H1 (cell line): ENCODE results near the gene VAPB. TPM values are rescaled to one million over a fixed set of nuclear protein-coding genes. Genes with fewer than 3 reads are reported as not detected.

Experiments used
- CTCF ChIA-PET: fragments of 300-600 bp; sonication (Branson Sonifier 250); formaldehyde crosslinking; loops from one replicate; lab custom pipeline; 2021; ENCODE audit not compliant: partially characterized antibody; lab: Charles Lee
- POLR2A ChIA-PET: fragments of 300-600 bp; sonication (Branson Sonifier 250); formaldehyde crosslinking; loops from one replicate; lab custom pipeline; 2021; ENCODE audit warnings: inconsistent platforms; ENCODE audit not compliant: partially characterized antibody; lab: Charles Lee
- DNase-seq, 2 experiments: peaks; one replicate each; pipeline versions ENCODE4 v3.0.0 to v3.0.0-alpha.2; 2010 to 2022; ENCODE audit warnings: low spot score in 2 of 2, low read depth in 1 of 2, mixed read lengths in 1 of 2
- FAIRE-seq: peaks from 2 replicates; lab custom pipeline; 2011; peaks lifted over from hg19 to GRCh38; lab: Jason Lieb, UNC
- H2AFZ ChIP-seq: 2 replicates; pipeline ENCODE4 v1.8.1; 2012; ENCODE audit warnings: low read length, inconsistent platforms
- H2AK5ac ChIP-seq: 2 replicates; pipeline ENCODE4 v1.6.1; 2013; ENCODE audit warnings: low read depth, low read length
- H2BK120ac ChIP-seq: replicated peaks from 2 replicates; pipeline ENCODE3; 2013; ENCODE audit warnings: low read depth, low read length, inconsistent platforms
- H2BK12ac ChIP-seq: 2 replicates; pipeline ENCODE4 v1.6.1; 2013; ENCODE audit warnings: low read depth, low read length
- H2BK15ac ChIP-seq: 2 replicates; pipeline ENCODE4 v1.6.1; 2013; ENCODE audit warnings: low read length
- H2BK20ac ChIP-seq: 2 replicates; pipeline ENCODE4 v1.6.1; 2013; ENCODE audit warnings: low read length
- H2BK5ac ChIP-seq: 2 replicates; pipeline ENCODE4 v1.6.1; 2013; ENCODE audit warnings: low read depth, low read length
- H3K14ac ChIP-seq: 2 replicates; pipeline ENCODE4 v1.6.1; 2013; ENCODE audit warnings: inconsistent platforms; ENCODE audit not compliant: insufficient read length
- H3K18ac ChIP-seq: 2 replicates; pipeline ENCODE4 v1.6.1; 2013; ENCODE audit warnings: low read length; ENCODE audit errors: extremely low read depth
- H3K23ac ChIP-seq: 2 replicates; pipeline ENCODE4 v1.6.1; 2013; ENCODE audit warnings: inconsistent platforms; ENCODE audit not compliant: insufficient read length
- H3K23me2 ChIP-seq: 2 replicates; pipeline ENCODE4 v1.6.1; 2013; ENCODE audit warnings: low read depth, low read length
- H3K27ac ChIP-seq: 2 replicates; pipeline ENCODE4 v1.6.1; 2011; ENCODE audit warnings: low read depth, low read length, inconsistent platforms
- H3K27me3 ChIP-seq, 4 experiments: replicated peaks in 1 of 4; 1 replicate in 1 of 4; 2 replicates in 3 of 4; pipeline versions ENCODE4 v1.6.1 to v1.8.1; 2011 to 2013; ENCODE audit warnings: low read length in 3 of 4, mild to moderate bottlenecking in 3 of 4, inconsistent platforms in 2 of 4, mixed read lengths in 2 of 4, moderate library complexity in 1 of 4; ENCODE audit not compliant: control insufficient read depth in 3 of 4, insufficient read depth in 3 of 4; ENCODE audit errors: extremely low read depth in 1 of 4
- H3K36me3 ChIP-seq, 4 experiments: 2 replicates each; pipeline versions ENCODE4 v1.6.1 to v1.8.1; 2011 to 2013; ENCODE audit warnings: mild to moderate bottlenecking in 4 of 4, low read length in 3 of 4, moderate library complexity in 2 of 4, control low read depth in 1 of 4, inconsistent platforms in 1 of 4; ENCODE audit not compliant: insufficient read depth in 4 of 4, control insufficient read depth in 2 of 4
- H3K4ac ChIP-seq: replicated peaks from 2 replicates; pipeline ENCODE3; 2013; ENCODE audit warnings: low read length, low read depth, mixed read lengths, inconsistent platforms; ENCODE audit not compliant: insufficient read length
- H3K4me1 ChIP-seq, 4 experiments: replicated peaks in 1 of 4; 1 replicate in 1 of 4; 2 replicates in 3 of 4; pipeline versions ENCODE4 v1.6.1 to v1.8.1; 2011 to 2013; ENCODE audit warnings: low read length in 3 of 4, inconsistent platforms in 2 of 4, mixed read lengths in 1 of 4; ENCODE audit not compliant: insufficient read depth in 4 of 4, control insufficient read depth in 3 of 4
- H3K4me2 ChIP-seq, 2 experiments: 2 replicates each; pipeline versions ENCODE4 v1.6.1 to v1.8.1; 2011 to 2013; ENCODE audit warnings: low read depth in 2 of 2, low read length in 2 of 2, control low read depth in 1 of 2, inconsistent platforms in 1 of 2, mild to moderate bottlenecking in 1 of 2; ENCODE audit not compliant: insufficient read depth in 1 of 2
- H3K4me3 ChIP-seq, 4 experiments: fragments of 200-600, 300-600 bp in 1 of 4; sonication (generic), shearing (Covaris generic), sonication (Bioruptor Twin) in 1 of 4; 2 replicates each; pipeline versions ENCODE4 v1.5.1 to v1.8.1; 2011 to 2016; ENCODE audit warnings: low read length in 4 of 4, low read depth in 3 of 4, control low read depth in 2 of 4, inconsistent platforms in 2 of 4, mild to moderate bottlenecking in 2 of 4, mixed read lengths in 1 of 4, moderate library complexity in 1 of 4; ENCODE audit not compliant: insufficient read depth in 2 of 4; ENCODE audit errors: extremely low read depth in 1 of 4
- H3K56ac ChIP-seq: replicated peaks from 2 replicates; pipeline ENCODE3; 2013; ENCODE audit warnings: low read depth, mild to moderate bottlenecking, mixed read lengths, low read length, inconsistent platforms; ENCODE audit not compliant: insufficient read length
- H3K79me1 ChIP-seq: 2 replicates; pipeline ENCODE4 v1.6.1; 2013; ENCODE audit warnings: low read depth, low read length, control low read depth
- H3K79me2 ChIP-seq, 2 experiments: 2 replicates each; pipeline versions ENCODE4 v1.6.1 to v1.8.1; 2012 to 2013; ENCODE audit warnings: low read length in 2 of 2, mild to moderate bottlenecking in 2 of 2, inconsistent platforms in 1 of 2; ENCODE audit not compliant: insufficient read depth in 2 of 2, control insufficient read depth in 1 of 2
- H3K9ac ChIP-seq, 4 experiments: replicated peaks in 1 of 4; 1 replicate in 1 of 4; 2 replicates in 3 of 4; pipeline versions ENCODE4 v1.6.1 to v1.8.1; 2011 to 2013; ENCODE audit warnings: low read depth in 3 of 4, low read length in 3 of 4, control low read depth in 2 of 4, mild to moderate bottlenecking in 2 of 4, moderate library complexity in 2 of 4, inconsistent platforms in 1 of 4; ENCODE audit errors: extremely low read depth in 1 of 4
- H3K9me3 ChIP-seq, 2 experiments: 2 replicates each; pipeline versions ENCODE4 v1.6.1 to v1.8.1; 2012 to 2013; ENCODE audit warnings: mild to moderate bottlenecking in 2 of 2, moderate library complexity in 2 of 2, control low read depth in 1 of 2, inconsistent platforms in 1 of 2, low read depth in 1 of 2, low read length in 1 of 2, mixed read lengths in 1 of 2; ENCODE audit not compliant: insufficient read depth in 2 of 2
- H4K20me1 ChIP-seq, 2 experiments: replicated peaks in 1 of 2; 2 replicates each; pipeline versions ENCODE3 to v1.8.1; 2011 to 2013; ENCODE audit warnings: inconsistent platforms in 2 of 2, low read length in 2 of 2, mild to moderate bottlenecking in 1 of 2; ENCODE audit not compliant: insufficient read depth in 2 of 2, control insufficient read depth in 1 of 2
- H4K5ac ChIP-seq: 2 replicates; pipeline ENCODE4 v1.6.1; 2013; ENCODE audit warnings: low read length, low read depth, mixed read lengths, inconsistent platforms; ENCODE audit not compliant: insufficient read length
- H4K8ac ChIP-seq: 2 replicates; pipeline ENCODE4 v1.8.0; 2013; ENCODE audit warnings: mild to moderate bottlenecking, moderate library complexity, low read length, inconsistent platforms; ENCODE audit not compliant: insufficient read depth; ENCODE audit errors: extremely low read depth
- H4K91ac ChIP-seq: replicated peaks from 2 replicates; pipeline ENCODE3; 2013; ENCODE audit warnings: low read length, mixed read lengths, inconsistent platforms; ENCODE audit not compliant: insufficient read length
- ASH2L ChIP-seq: fragments of 200-600, 300-600 bp; sonication (generic); IDR thresholded peaks from one replicate; pipeline ENCODE4 v1.7.1; 2017; ENCODE audit warnings: low read length
- BCL11A ChIP-seq, 2 experiments: IDR thresholded peaks; one replicate each; pipeline ENCODE4 v1.6.1; 2011; ENCODE audit warnings: low read depth in 2 of 2, low read length in 2 of 2, mild to moderate bottlenecking in 2 of 2
- E2F6 ChIP-seq: IDR thresholded peaks from 2 replicates; pipeline ENCODE4 v1.6.1; 2012; ENCODE audit warnings: inconsistent platforms
- FOSL1 ChIP-seq: IDR thresholded peaks from 2 replicates; pipeline ENCODE4 v1.6.1; 2011; ENCODE audit warnings: mild to moderate bottlenecking, low read depth, low read length, moderate library complexity; ENCODE audit not compliant: insufficient read depth
- NANOG ChIP-seq: IDR thresholded peaks from 2 replicates; pipeline ENCODE4 v1.6.1; 2011; ENCODE audit warnings: low read length, low read depth, mild to moderate bottlenecking, inconsistent platforms; ENCODE audit not compliant: insufficient read depth, poor library complexity, severe bottlenecking
- POLR2A ChIP-seq, 2 experiments: IDR thresholded peaks; 1 replicate in 1 of 2; 2 replicates in 1 of 2; pipeline ENCODE4 v1.6.1; 2011; ENCODE audit warnings: low read depth in 2 of 2, low read length in 2 of 2, mild to moderate bottlenecking in 2 of 2; ENCODE audit errors: control extremely low read depth in 1 of 2
- SIN3A ChIP-seq, 2 experiments: IDR thresholded peaks in 1 of 2; conservative IDR thresholded peaks in 1 of 2; 2 replicates each; pipeline ENCODE4 v1.6.1; 2011 to 2012; ENCODE audit warnings: low read length in 2 of 2, improper control_type of control experiment in 1 of 2, low read depth in 1 of 2, mild to moderate bottlenecking in 1 of 2
- SRF ChIP-seq: IDR thresholded peaks from 2 replicates; pipeline ENCODE4 v1.6.1; 2011; ENCODE audit warnings: mild to moderate bottlenecking, low read depth, low read length, moderate library complexity
- TEAD4 ChIP-seq: IDR thresholded peaks from 2 replicates; pipeline ENCODE4 v1.6.1; 2012; ENCODE audit warnings: low read depth, low read length, inconsistent platforms, mixed read lengths
- USF2 ChIP-seq: IDR thresholded peaks from 2 replicates; pipeline ENCODE4 v1.6.1; 2011; ENCODE audit warnings: low read length, improper control_type of control experiment
- WGBS, 2 experiments: shearing (Covaris generic) in 1 of 2; methylation state at CpG; one replicate each; pipeline versions ENCODE4 v1.1.6 to v1.1.7; 2013 to 2015; ENCODE audit warnings: low lambda C conversion rate in 2 of 2, mixed read lengths in 2 of 2, inconsistent platforms in 1 of 2, low coverage in 1 of 2, missing lambda C conversion rate in 1 of 2; ENCODE audit not compliant: insufficient replicate concordance in 2 of 2, insufficient coverage in 1 of 2, insufficient read length in 1 of 2; ENCODE audit errors: extremely low coverage in 1 of 2, missing lambda C conversion rate in 1 of 2; 5-methylcytosine and 5-hydroxymethylcytosine counted together
- polyA plus RNA-seq, 7 experiments: library from polyadenylated mRNA; depleted of rRNA in 3 of 7; stranded (reverse) in 5 of 7; unstranded in 2 of 7; fragments of >200 nt in 5 of 7; fragments of 200-250 nt in 2 of 7; gene quantifications; 1 replicate in 5 of 7; 2 replicates in 1 of 7; 4 replicates in 1 of 7; pipeline versions ENCODE4 v1.2.1 to v1.2.3, GENCODE V29; 2011 to 2013; ENCODE audit warnings: missing spikeins in 2 of 7, mixed read lengths in 2 of 7
- total RNA-seq: library from RNA; stranded (reverse); fragmentation: NEBNext Ultra II Directional; extraction: Animal tissue kit (Norgen Biotek cat#: 25700); gene quantifications from 2 replicates; pipeline ENCODE4 v1.2.1, GENCODE V29; 2021

VAPB gene
- total and polyA plus RNA-seq, 2 of the 8 experiments (the other 6 are each of a cell fraction or from before 2014, with no cell fraction given), result 24.4 to 62.8 TPM

GRCh38 chr20:58446264-58446959, 57.4 kb downstream of the VAPB start:
- no peaks in the 10 kb centered on the region for H3K27me3 ChIP-seq
- H2BK12ac ChIP-seq, result no peak overlapping the region
- H4K20me1 ChIP-seq, result no peaks in the 10 kb centered on the region
- no peaks in the 10 kb centered on the region for H3K23me2 ChIP-seq
- no peak overlapping the region for H2AK5ac ChIP-seq
- ChIA-PET POLR2A (interaction anchor here (1.1 to 1.2 kb wide), 2 partner anchors 136 to 201 kb away, joined by 3 read pairs; no protein-coding TSS in a partner anchor), CTCF (interaction anchor here (0.7 to 5.6 kb wide), 18 partner anchors 9 to 229 kb away, joined by 3 to 70 read pairs (median 4); no protein-coding TSS in a partner anchor)
- no peak overlapping the region for H3K9ac ChIP-seq
- no peak overlapping the region for H3K4me3 ChIP-seq
- no peak overlapping the region for H3K56ac ChIP-seq
- TF ChIP-seq NANOG (no peak), TEAD4 (no peak), SRF (no peak), USF2 (no peak), FOSL1 (no peak), SIN3A (conservative IDR thresholded peaks at IDR 0.05 in 1 of 2, IDR thresholded peaks at IDR 0.05 in 1 of 2; ENCODE audit: low read depth in 1 of 2, low read length in 2 of 2) (no peak), BCL11A (IDR thresholded peaks at IDR 0.05; ENCODE audit: low read depth in 2 of 2, low read length in 2 of 2) (no peak), POLR2A (IDR thresholded peaks at IDR 0.05; ENCODE audit: control extremely low read depth in 1 of 2, low read depth in 2 of 2, low read length in 2 of 2) (no peak), ASH2L (no peak), E2F6 (no peak)
- H2BK20ac ChIP-seq, result no peak overlapping the region
- H3K4me1 ChIP-seq, result peaks cover 0 to 5% (median 4%) of the 10 kb centered on the region in 4 experiments; a peak in 4 of 7 replicates
- no peak overlapping the region for H2BK120ac ChIP-seq
- 92% methylated on average over 6 of the region's 6 CpGs; no CpG with 5 or more reads in 1 of the 2 experiments for WGBS, 2 experiments
- no peak overlapping the region for H2AFZ ChIP-seq
- FAIRE-seq, result no peak
- H2BK5ac ChIP-seq, result no peak overlapping the region
- H4K8ac ChIP-seq, result no peak overlapping the region
- H4K5ac ChIP-seq, result no peak overlapping the region
- no peak overlapping the region for H3K18ac ChIP-seq
- DNase-seq, result no peak
- H3K79me1 ChIP-seq, result no peaks in the 10 kb centered on the region; the same call in 1 of the 2 replicates
- no peak overlapping the region for H2BK15ac ChIP-seq
- peaks cover 2 to 12% (median 5%) of the 10 kb centered on the region in 4 experiments; a peak in 4 of 8 replicates for H3K36me3 ChIP-seq
- H3K23ac ChIP-seq, result no peak overlapping the region
- no peak overlapping the region for H3K4me2 ChIP-seq
- H4K91ac ChIP-seq, result no peak overlapping the region
- no peaks in the 10 kb centered on the region; a peak in 1 of 4 replicates for H3K79me2 ChIP-seq
- H3K9me3 ChIP-seq, result no peaks in the 10 kb centered on the region
- no peak overlapping the region for H3K4ac ChIP-seq
- H3K14ac ChIP-seq, result no peak overlapping the region
- H3K27ac ChIP-seq, result no peak overlapping the region
